Measurements from ENCODE around the gene PSTPIP2. TPM values are rescaled to one million over a fixed set of nuclear protein-coding genes. Genes with fewer than 3 reads are reported as not detected.

The PSTPIP2 gene
- total and polyA plus RNA-seq, 2 of the 4 experiments (the other 2 are of a cell fraction) = 10.4 to 12.4 TPM

DNA sequence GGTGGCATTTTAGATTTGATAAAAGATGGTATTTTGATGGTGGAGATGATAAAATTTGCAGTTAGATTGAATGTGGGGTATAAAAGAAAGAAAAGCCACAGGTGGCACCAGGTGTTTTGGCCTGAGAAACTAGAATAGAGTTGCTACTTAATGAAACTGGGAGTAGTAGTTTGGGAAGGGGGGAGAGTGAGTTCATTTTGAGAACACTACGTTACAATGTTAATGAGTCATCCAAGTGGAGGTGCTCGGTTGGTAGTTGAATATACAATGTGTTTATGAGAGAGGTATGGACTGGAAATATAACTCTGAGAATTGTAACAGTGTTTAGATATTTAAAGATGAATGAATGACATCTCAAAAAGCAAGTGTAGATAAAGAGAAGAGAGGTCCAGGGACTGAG, 131.3 kb downstream of the PSTPIP2 start:
- ChIA-PET CTCF (interaction anchor here (2.5 kb wide), 1 partner anchor 13 kb away, joined by 6 read pairs; no protein-coding TSS in a partner anchor), POLR2A (ENCODE audit: unreplicated experiment) (interaction anchor here (1.2 kb wide), 1 partner anchor 22 kb away, joined by 4 read pairs; no protein-coding TSS in a partner anchor)
- peak overlapping the region; percentile 90; the same call in 1 of the 2 replicates for H3K4ac ChIP-seq (ENCODE audit: low read depth, low read length)
- intact Hi-C loops (cut with micrococcal nuclease) (loop anchor here (2.0 kb wide), 1 partner anchor 26 kb away; the partner anchor contains the start of gene EPG5), dilution Hi-C loops (cut with HindIII; ENCODE audit: low sequenced_read_pairs, unreplicated experiment) (no loop called here), in situ Hi-C loops (cut with MboI; ENCODE audit: low sequenced_read_pairs) (no loop called here)
- no peaks in the 10 kb centered on the region for H3K27me3 ChIP-seq (ENCODE audit: control insufficient read depth, insufficient read depth, low read length)
- peaks cover 49% of the 10 kb centered on the region for H3K36me3 ChIP-seq (ENCODE audit: control insufficient read depth, insufficient read depth, low read length)
- peak overlapping the region; percentile 91; the same call in 1 of the 2 replicates for H4K91ac ChIP-seq (ENCODE audit: insufficient read depth, low read depth, low read length)
- H3K4me1 ChIP-seq (ENCODE audit: control insufficient read depth, insufficient read depth, low read length) = peaks cover 14% of the 10 kb centered on the region
- peak overlapping the region; percentile 95 for H2BK20ac ChIP-seq (ENCODE audit: low read depth, low read length)
- H3K4me3 ChIP-seq (ENCODE audit: insufficient read depth, low read depth, low read length) = no peak overlapping the region
- peaks cover 17% of the 10 kb centered on the region for H3K9me1 ChIP-seq (ENCODE audit: insufficient read depth, low read length)
- H2AK5ac ChIP-seq (ENCODE audit: low read depth, low read length) = peak overlapping the region; percentile 32; the same call in 1 of the 2 replicates
- peak overlapping the region; percentile 58 to 82 for H4K8ac ChIP-seq (ENCODE audit: low read depth in 2 of 2, low read length in 2 of 2)
- peak overlapping the region; percentile 54; the same call in 1 of the 2 replicates for H3K4me2 ChIP-seq (ENCODE audit: low read depth, low read length)
- H3K27ac ChIP-seq (ENCODE audit: insufficient read depth, low read length) = peak overlapping the region; percentile 96
- peak overlapping the region; percentile 53; the same call in 1 of the 2 replicates for H3K9ac ChIP-seq (ENCODE audit: low read depth, low read length)
- DNase-seq = peak; percentile 44
- H3K56ac ChIP-seq (ENCODE audit: extremely low read depth, insufficient read depth, low read length) = peak overlapping the region; percentile 89
- peak overlapping the region; percentile 99 for H3K18ac ChIP-seq (ENCODE audit: low read depth, low read length)
- H3K14ac ChIP-seq (replicated peaks; ENCODE audit: low read depth, low read length) = peak overlapping the region; percentile 91
- peak overlapping the region; percentile 95 for H2BK5ac ChIP-seq (ENCODE audit: low read depth, low read length, poor library complexity, severe bottlenecking)
- no peaks in the 10 kb centered on the region for H4K20me1 ChIP-seq (ENCODE audit: insufficient read depth, low read length)
- no peak overlapping the region for H2AFZ ChIP-seq (replicated peaks; ENCODE audit: low read length, poor library complexity)
- no peaks in the 10 kb centered on the region for H3K9me3 ChIP-seq (ENCODE audit: control insufficient read depth, insufficient read depth, low read length)
- 27% methylated on average over 2 of the region's 2 CpGs; no CpG with 5 or more reads in 1 of the 2 experiments for WGBS, 2 experiments (ENCODE audit: extremely low coverage in 2 of 2, insufficient read length in 1 of 2)
- peak overlapping the region; percentile 54; the same call in 1 of the 2 replicates for H3K23ac ChIP-seq (ENCODE audit: low read depth, low read length)
- TF ChIP-seq RAD21 (IDR thresholded peaks at IDR 0.05; ENCODE audit: low read length) (no peak), MAZ (IDR thresholded peaks at IDR 0.05; ENCODE audit: borderline replicate concordance, low read depth, low read length) (no peak), CEBPB (IDR thresholded peaks at IDR 0.05; ENCODE audit: low read depth, low read length) (no peak), FOS (IDR thresholded peaks at IDR 0.05; ENCODE audit: low read depth, low read length) (0 out of 2 replicates have a peak, but pooled peaks have one; percentile 24)
- BruUV-seq (replicated peaks) = no TSS peak
- H2AK9ac ChIP-seq (replicated peaks; ENCODE audit: low read depth, low read length, poor library complexity) = no peak overlapping the region
- H2BK120ac ChIP-seq (ENCODE audit: low read depth, low read length) = peak overlapping the region; percentile 92
- H4K5ac ChIP-seq (ENCODE audit: low read depth, low read length) = peak overlapping the region; percentile 100
- peak; percentile 40 for ATAC-seq (ENCODE audit: low read depth)
- peaks cover 17 to 37% of the 10 kb centered on the region in 2 experiments for H3K79me1 ChIP-seq (ENCODE audit: low read depth in 1 of 2, low read length in 2 of 2)
- peak overlapping the region; percentile 71; the same call in 1 of the 3 replicates for H2BK15ac ChIP-seq (ENCODE audit: low read depth, low read length)

All from IMR-90 (cell line).